GM04503 (cell line): ENCODE results near the gene EML5.
A peak's percentile ranks its signal among the peaks of the same experiment; 100 is the strongest.

Experiments
- DNase-seq: peaks from one replicate; pipeline ENCODE4 v3.0.0-alpha.2; 2012; ENCODE audit warnings: low read depth

The EML5 gene

GRCh38 chr14:88614218-88614907 is 178.4 kb downstream of the EML5 start:
- peak; percentile 35 for DNase-seq

GRCh38 chr14:88613552-88614010 is 179.2 kb downstream of the EML5 start:
- no peak for DNase-seq

DNA sequence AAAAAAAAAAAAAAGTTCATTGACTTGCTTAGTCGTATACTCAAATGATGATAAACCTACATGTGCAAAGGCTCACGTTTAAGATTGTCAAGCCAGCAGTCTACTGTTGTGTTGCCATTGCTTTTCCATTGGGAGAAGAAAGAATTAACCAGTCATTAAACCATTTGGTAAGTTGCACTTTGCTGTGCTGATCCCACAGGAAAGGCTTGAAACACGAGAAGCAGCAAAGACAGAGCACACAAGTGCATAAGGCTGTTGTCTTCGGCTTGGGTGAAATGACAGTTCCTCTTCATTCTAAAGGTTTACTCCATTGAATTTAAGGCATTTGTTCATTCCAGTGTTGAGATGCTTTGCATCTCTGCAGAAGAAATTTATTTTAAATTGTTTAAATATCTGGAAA is 179.8 kb downstream of the EML5 start:
- DNase-seq: no peak

- DNase-seq: no peak
These were observed 180.9 kb downstream of the EML5 start for GRCh38 chr14:88611878-88612277.

GRCh38 chr14:88607829-88608228 is 184.9 kb downstream of the EML5 start:
- DNase-seq: no peak

- DNase-seq: no peak
These were observed 187.2 kb downstream of the EML5 start for GRCh38 chr14:88605594-88605993.

DNA sequence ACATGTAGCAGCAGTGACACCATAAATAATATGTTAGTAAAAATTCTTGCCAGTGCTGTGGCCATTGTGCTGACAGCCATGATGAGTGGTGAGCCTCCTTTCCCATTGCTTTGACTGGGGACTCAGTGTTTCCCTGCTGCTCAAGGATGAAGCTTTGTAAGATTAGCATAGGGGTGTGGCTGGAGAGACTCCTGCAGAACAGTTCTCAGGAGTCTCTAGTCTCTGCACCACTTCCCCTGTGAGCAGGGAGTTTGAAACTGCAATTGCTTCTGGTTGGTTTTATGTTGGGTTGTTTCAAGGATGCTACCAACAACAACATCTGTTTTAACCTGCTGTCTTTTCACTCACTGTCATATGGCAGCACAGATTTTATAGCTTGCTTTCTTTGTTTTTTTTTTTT is 188.5 kb downstream of the EML5 start:
- DNase-seq: no peak

DNA sequence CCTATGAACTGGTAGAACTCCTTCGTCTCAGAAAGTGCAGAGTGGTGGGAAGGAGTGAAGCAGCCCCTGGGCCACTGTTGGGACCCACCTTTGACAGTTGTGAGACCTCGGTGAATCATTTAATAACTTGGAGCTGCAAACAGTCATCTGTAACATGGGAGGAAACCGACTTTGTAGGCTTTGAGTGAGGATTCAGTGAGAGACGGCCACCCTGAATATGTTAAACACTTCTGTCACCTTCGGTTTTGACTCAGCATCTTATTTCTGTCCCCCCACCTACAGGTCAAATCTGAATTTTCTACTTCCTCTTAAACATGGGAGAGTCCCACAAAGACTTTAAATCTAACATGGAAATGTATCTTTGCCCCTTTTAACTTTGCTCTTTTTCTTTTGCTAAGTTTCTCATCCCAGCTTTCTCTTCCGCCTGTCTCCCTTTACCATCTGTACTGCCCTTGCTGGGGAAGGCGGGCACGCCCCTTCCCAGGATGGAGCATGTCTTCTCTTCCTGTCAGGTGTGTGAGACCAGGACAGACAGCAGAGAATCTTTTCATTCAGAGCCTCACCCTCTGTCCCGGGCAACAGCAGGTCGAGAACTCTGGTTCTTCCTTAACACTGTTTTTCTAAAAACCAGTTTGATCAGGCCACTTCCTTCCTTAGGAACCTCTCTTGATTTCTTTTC is 192.9 kb downstream of the EML5 start:
- DNase-seq: no peak

DNA sequence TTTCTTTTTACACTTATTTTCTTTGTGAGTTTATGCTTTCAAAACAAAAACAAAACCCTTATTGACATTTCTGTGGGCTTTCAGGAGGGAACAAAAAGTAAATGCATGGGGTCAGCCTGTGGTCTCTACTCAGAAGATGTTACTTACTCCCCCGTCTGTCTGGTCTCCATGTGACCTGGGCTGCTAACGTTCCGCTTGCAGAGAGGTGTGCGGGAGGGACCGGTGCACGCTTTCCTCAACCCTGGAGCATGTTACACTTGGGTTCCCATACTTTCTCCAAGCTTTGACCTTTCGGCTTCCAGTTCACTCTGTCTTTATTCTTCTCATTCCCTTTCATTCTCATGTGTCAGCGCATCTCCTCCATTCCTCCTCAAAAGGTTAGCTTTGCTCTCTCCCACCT is 193.4 kb downstream of the EML5 start:
- DNase-seq: no peak

DNA sequence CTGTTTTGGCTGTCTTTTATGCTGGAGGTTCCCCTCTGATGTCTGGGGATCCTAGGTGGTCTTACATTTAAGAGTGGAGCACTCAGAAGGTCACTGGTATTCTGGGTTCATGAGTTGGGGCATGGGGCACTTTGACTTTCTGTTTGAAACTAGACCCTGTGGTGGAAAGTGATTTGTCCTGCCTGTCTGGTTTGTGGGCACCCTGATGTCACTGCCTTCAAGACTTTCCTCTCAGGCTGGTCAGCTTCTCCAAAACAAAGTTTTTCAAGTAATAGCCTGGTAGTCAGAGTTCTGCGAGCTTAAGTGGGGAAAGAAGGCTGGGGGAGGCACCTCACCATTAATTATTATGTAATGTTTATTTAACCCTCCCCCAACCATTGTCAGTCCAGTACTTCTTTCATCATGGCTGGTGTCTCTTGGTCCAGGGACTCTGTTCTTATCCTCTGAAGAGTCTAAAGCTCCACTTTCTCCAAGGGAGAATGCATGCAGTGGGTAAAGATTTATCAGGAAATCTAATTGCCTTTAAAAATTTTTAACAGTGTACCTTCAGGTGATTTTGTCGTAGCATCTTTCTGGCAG is 194.6 kb downstream of the EML5 start:
- no peak for DNase-seq

DNA sequence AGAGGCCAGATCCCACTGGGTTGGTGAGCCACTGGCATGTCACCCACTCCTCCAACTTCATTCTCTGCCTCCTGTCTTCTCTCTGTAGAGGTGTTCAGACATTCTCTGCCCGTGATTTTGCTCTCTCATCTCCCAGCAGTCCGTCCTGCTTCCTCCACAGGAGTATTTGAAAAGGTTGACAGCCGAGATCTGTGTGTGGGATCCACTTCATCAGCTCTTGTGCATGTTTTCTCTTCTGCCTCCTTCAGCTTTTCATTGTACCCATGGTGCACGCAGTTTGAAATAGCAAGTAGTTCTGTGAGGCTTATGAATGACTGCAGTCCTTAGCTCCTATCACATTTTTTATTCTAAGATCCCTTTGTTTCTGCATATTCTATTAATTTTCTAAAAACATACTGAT is 195.2 kb downstream of the EML5 start:
- no peak for DNase-seq

DNA sequence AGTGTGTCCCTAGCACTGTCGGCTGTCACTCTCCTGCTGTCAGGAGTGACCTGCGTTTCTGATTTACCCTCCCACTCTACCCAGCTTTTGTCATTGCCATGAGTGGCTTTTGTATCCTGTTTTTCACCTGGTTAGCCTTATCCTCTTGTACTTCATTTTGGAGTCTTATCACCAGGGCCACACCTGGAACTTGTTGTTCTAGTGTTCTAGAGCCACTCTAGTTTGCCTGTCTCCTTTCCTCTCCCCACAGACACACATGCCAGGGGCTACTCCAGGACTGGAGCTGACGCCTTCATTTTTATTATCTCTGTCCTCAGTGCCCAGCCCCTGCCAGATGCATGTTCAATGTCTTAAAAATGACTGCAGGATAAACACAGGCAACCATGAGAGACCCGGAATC is 195.7 kb downstream of the EML5 start:
- no peak for DNase-seq

GRCh38 chr14:88592031-88592430 is 200.7 kb downstream of the EML5 start:
- DNase-seq: no peak

DNA sequence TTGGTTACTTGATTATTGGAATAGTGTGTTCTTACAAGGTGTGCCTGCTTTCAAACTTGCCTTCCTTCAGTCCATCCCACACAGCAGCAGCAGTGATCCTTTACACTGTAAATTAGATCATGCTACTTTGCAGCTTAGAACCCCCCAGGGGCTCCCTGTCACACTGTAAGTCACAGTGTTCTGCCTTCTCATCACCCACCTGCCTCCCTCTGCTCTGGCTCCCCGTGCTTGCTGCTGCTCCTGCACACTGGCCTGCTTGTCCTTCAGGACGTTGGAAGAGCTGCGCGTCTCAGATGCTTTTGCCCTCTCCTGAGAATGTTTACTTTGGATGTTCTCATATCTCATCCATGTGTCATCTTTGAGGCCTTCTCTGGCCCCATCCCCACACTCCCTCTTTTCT is 202.6 kb downstream of the EML5 start:
- DNase-seq: no peak

DNA sequence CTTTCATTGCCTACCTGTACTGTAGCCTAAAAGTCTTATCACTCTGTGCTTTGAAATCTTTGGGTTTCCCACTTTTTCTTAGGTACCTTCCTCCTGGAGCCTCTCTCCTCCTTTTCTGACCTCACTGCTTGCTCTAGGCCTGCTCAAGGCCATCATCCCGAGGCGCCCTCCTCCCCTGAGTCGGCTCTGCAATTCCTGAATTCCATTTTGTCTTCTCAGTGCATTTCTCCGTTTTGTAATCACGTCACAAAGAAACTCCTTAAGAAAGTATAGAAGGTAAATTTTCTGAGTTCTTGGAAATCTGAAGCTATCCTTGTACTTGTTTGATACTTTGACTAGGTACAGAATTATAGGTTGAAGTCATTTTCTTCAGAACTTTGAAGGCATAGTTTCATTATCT is 204.7 kb downstream of the EML5 start:
- no peak for DNase-seq

- no peak for DNase-seq
These were observed 208.3 kb downstream of the EML5 start for GRCh38 chr14:88584451-88584850.

GRCh38 chr14:88576222-88576621 is 216.5 kb downstream of the EML5 start:
- DNase-seq: no peak

DNA sequence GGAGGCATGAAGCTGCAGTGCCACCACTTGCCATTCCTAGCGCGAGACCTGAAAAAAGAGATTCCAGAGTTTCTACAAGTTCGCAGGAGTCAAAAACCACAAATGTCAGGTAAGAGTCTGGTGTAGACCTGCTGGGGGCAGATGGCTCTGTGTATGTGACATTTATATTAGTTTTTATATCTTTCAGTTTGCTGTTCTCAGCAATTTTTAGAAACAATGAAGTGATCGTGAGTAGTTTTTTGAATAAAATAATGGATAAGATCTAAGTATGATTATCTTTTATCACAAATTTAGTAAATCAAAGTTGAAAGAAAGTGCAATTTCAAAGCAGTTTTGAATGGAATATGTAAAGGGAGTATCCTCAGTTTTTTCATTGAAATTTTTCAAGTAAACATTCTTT is 220.6 kb downstream of the EML5 start:
- no peak for DNase-seq

DNA sequence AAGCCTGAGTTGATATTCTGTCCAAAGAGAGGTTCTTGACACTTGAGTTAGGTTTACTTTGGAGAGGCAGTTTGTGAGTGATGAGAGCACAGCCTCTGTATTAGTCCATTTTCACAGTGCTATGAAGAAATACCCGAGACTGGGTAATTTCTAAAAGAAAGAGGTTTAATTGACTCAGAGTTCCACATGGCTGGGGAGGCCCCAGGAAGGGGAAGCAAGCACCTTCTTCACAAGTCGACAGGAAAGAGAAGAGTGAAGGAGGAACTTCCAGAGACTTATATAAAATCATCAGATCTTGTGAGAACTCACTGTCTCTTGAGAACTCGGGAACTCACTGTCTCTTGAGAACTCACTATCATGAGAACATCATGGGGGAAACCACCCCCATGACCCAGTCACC is 224.6 kb downstream of the EML5 start:
- DNase-seq: no peak

DNA sequence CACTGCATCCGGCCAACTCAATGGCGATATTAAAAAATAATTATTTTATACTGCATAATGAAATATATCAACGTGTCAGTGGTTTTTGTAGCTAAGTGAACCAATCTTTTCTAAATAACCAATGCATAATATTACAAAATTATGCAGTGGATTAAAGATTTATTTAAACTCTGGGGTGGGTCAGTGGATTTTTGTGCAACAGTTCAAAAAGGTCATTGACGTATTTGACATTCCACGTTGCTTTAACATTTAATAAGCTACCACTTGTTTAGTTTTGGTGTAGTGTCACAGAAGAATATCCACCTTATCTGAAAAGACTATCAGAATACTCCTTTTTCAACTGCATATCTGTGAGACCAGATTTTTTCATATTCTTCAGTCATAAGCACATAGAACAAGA is 227.3 kb downstream of the EML5 start:
- no peak for DNase-seq

GRCh38 chr14:88563845-88564244 is 228.9 kb downstream of the EML5 start:
- no peak for DNase-seq

DNA sequence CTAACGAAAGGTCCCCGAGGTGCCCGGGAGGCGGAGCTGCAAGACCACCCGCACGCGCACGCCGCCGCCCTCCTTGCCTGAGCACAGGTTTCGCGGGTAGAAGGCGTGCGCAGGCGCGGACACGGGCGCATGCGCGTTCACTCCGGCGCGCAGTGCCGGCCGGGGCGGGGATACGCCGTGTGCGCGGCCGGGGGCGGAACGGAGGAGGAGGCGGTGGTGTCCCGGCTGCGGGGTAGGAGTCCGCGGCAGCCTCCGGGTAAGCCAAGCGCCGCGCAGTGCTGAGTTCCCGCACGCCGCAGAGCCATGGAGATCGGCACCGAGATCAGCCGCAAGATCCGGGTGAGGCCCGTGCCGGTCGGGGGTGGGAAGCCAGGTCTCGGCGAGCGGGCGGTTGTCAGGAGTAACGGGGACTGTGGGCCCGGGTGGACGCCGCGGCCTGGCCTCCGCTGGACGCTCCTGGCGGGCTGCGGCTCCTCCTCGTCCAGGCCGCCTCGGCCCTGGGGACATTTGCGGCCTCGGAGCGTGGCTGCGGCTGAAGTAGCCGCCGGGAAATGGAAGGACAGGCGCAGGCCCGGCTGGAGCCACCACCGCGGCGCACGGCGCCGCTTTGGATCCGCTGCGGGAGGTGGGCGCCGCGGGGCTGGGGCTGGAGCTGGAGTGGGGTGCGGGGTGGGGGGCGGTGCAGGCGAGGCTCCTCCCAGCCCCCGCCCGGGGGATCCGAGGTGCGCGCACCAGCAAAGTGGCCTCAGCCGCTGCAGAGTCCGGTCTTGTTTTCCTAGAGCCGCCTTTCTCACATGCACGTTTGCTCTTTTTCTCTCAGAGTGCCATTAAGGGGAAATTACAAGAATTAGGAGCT is 229.7 kb downstream of the EML5 start, which contains the start of gene ZC3H14:
ZC3H14 (plus strand) TSS at position 207 of the 856 bp plus-strand sequence; CDS start at position 304, 97 bp downstream.
- DNase-seq: peak; percentile 37

DNA sequence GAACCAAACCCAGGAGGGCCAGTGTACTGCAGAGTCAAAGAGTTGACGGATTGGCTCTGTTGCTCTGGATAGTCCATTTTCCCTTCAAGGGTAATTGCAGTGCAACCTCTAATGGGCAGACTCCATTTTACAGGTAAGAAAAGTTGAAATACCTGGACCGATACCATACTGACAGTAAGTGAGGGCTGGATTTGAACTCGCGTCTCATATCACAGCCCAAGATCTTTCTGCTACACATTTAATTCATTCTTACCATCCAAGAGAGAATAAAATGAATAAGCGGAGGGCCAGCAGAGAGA is 230.3 kb downstream of the EML5 start:
- DNase-seq: no peak
